Measurements from ENCODE around the gene CNPY1.
"Not testable (repeated sequence)": the region's sequence is repeated elsewhere in the genome, so short reads cannot be mapped to it uniquely, and the experiment has no call there.

CNPY1 gene

DNA sequence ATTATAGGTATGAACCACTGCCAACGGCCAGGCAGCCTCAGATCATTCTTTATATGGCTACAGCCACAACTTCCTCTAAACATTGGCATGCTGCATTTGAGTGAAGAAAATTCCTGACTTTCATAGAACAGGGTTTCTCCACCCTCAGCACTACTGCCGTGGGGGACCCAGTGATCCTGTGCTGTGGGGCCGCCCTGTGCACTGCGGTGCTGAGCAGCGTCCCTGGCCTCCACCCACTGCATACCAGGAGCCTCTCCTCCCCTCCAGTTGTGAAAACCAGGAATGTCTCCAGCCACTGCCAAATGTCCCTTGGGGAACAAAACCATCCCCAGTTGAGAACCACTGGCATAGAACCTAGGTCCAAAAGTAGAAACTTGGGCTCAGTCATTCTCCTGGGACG, 15.8 kb downstream of the CNPY1 start:
- no peak for DNase-seq

- DNase-seq, result no peak
These were observed 16.5 kb downstream of the CNPY1 start for GRCh38 chr7:155529845-155530244.

DNA sequence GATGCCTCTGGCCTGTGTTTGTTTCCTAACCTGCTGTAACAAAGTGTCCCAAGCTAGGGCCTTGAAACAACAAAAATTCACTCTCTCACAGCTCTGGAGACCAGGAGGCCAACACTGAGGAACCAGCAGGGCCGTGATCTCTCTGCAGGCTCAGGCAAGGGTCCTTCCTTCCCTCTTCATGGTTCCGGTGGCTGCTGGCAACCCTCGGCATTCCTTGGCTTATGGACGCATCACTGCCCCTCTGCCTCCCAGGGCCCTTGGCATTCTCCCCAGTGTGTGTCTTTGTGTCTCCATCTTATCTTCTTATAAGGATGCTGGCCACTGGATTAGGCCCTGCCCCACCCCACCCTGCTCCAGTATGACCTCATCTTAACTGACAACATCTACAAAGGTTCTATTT, 17.0 kb downstream of the CNPY1 start:
- no peak for DNase-seq

DNA sequence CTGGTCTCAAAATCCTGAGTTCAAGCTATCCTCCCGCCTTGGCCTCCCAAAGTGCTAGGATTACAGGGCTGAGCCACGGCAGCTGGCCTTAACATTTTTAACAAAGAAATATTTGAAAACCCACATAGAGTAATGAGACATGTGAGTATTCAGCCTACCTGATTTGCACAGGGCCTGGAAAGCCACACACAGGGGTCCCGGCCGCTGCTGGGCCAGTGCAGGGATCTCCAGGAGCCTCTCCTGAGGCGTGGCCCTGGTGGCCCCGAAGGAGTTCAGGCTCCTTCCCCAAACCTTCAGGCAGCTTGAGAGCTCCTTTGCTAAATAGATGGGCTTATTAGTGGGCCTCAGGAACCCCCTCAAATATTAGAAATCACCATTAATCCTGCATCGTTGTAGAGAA, 18.7 kb downstream of the CNPY1 start:
- no peak for DNase-seq

DNA sequence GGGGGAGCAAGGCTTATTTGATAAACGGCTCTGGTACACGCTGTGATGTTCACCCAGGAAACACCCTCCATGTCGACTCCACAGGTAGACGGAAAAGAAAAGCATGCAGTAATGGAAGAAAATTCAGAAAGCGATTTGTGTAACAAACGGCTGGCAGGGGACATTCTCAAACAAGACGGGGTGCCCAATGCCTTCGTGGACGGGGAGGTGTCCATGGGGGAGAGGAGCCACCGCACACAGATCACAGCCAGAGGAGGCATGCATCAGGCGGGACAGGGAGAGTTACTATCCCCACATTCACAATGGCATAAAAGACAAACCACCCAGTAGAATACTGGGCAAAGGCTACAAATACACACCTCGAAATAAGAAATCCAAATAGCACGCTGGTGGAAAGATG, 20.1 kb downstream of the CNPY1 start:
- DNase-seq, result no peak

DNA sequence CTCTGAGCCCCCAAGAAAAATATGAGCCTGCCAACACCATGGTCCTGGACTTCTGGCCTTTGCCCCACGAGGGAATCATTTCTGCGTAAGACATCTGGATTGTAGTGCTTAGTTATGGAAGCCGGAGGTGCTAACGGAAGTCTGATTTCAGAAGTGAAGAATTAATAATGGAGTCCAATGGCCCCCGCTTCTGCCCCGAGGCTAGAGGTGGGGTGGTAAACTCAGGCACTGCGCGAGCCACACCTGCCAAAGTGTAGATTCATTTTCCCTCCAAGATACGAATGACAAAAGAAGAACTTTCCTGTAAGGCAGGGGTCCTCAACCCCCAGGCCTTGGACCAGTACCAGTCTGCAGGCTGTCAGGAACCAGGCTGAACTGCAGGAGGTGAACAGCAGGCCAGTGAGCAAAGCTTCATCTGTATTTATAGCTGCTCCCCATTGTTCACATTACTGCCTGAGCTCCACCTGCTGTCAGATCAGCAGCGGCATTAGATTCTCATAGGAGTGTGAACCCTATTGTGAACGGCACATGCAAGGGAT, 22.3 kb downstream of the CNPY1 start:
- no peak for DNase-seq

DNA sequence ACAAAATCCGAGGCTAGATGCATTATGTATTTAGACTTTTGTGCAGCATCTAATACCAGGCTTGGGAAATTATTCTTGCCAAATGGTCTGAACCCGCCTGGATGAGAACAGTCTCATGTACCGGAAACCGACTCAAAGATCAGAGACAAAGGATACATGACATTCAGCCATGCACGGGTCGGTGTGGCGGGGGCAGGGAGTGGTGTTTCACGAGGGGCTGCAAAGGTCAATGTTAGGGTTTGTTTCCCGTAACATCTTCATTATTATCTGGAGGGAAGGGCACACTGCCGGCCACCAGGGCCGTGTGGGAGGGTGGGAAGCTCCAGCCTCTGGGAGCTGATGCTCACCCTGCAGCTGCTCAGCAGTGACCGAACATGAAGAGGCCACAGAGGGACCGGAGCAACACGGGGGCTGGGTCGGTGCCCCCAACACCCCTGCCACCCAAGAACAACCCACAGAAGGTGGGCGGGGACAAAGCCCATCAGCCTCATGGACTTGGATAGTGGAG, 23.1 kb downstream of the CNPY1 start:
- no peak for DNase-seq

DNA sequence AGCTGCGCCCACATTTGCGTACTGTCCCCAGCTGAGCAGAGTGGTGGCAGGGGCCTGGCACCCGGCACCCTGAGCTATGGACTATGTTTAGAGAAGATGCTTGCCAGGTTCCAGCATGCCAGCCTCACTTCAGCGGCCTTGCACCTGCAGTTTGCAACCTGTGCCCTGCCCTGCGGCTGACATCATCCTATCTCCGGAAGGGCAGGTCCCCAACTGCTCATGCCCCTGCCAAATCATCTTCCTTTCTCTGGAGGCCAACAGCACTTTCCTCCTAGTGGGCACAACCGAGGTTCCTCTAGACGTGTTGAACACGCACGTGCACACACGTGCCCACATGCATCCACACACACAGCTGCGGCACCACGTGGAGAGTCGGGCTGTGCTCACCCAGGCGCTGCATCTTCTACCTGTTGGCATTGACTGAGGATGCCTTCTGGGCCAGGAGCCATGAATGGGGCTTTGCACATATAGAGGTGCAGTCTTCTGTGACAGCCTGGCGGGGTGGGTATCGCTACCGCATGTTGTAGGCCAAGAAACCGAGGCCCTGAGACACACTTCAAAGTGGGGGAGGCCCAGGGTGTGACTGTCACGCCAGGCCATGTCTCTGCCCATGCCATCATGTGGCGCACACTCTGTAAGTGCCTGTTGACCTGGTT, 24.5 kb downstream of the CNPY1 start:
- no peak for DNase-seq

GRCh38 chr7:155521007-155521742, 25.2 kb downstream of the CNPY1 start:
- no peak for DNase-seq

DNA sequence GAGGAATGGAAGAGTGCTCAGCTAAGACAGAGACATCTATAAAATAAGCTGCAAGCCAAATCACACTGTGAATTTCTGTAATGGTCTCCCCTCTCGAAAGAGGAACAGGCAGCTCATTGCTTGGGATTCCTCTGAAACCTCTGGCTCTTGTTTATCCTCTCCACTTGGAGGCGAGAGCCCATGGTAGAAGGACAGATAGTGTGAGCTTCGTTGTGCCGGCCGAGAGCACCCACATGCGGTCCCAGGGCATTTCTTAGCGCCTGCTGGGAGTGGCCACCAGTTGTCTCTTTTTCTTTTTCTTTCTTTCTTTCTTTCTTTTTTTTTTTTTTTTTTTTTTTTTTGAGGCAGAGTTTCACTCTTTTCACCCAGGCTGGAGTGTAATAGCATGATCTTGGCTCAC, 26.2 kb downstream of the CNPY1 start:
- no peak for DNase-seq

DNA sequence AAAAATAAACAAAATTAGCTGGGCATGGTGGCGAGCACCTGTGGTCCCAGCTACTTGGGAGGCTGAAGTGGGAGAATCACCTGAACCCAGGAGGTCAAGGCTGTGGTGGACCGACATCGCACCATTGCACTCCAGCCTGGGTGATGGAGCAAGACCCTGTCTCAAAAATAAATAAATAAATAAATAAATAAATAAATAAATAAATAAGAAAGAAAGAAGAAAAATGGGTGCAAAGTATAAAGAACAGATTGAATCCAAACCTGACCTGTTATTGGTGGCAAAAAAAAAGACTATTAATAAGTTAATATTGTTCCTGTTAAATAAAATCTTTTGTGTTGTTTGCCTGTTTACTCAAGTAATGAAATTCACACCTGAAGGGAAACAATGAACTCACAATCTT, 27.0 kb downstream of the CNPY1 start:
- not testable (repeated sequence) for DNase-seq

DNA sequence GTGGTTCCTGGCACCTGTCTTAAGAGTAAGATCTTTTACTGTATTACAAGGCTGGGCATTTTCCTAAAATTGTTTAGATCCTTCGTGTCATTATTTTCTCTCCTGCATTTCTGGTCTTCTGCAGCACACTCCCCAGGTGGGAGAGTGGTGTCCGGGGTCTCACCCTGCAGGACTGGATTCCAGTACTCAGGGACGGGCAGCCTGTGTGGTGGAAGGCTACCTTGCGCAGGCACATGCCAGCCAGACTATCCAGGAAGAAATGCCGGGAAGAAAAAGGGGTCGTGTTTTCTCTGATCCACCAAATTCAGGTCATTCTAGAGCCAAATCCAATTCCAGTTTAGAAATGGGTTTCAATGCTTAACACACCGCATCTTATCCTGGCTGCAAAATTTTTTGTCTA, 27.7 kb downstream of the CNPY1 start:
- no peak for DNase-seq

DNA sequence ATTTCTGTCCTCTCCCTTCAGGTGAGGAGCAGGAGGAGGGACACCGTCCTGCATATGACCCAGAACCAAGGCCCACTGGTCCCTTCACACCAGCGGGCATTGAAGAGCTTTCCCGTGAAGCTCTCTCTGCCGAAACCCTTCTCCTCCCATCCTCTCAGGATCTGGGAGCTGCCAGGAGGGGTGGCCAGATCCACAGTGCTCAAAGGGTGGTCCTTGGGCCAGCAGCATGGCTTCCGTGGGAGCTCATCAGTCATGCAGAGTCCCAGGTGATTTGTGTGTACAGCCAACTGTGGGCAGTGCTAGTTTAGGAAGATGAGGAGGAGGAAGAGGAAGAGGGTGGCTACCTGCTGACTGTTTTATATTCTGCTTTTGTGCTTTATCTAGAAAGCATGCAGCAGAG, 28.4 kb downstream of the CNPY1 start:
- no peak for DNase-seq

GRCh38 chr7:155517452-155517851, 28.9 kb downstream of the CNPY1 start:
- DNase-seq, result no peak

- DNase-seq, result no peak
These were observed 29.9 kb downstream of the CNPY1 start for GRCh38 chr7:155516466-155516865.

DNA sequence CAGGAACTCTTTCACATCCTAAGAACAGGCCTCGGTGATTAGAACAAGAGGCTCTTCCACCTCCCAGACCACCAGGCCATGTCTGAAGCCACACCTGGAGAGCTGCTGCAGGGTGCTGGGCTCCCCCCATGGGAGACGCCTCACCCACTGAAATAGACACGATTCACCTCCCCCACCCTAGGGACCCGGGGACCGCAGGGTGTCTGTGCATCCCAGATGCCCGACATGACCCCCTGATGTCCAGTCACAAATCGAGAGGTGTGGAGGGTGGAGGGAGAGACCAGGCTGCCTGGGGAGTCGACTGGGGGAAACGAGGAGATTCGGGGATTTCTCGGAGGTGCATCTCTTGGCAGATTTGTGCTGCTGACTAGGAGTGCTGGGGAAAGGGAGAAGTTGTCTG, 31.0 kb downstream of the CNPY1 start:
- DNase-seq, result no peak

DNA sequence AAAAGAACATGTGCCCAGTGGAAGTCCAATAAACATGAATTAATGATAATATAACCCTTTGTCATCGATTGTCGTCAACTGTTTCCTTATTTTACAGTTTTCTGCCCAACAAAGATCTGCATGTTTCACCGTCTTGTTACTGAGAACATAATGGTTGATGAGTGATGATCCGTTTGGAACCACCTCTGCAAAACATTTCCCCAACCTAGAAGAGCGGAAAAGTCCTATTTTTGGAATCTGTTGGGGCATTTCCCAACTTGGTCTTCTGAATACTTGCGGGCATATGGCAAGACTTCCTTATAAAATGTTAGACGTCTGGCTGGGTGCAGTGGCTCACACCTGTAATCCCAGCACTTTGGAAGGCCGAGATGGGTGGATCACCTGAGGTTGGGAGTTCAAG, 32.1 kb downstream of the CNPY1 start:
- DNase-seq, result no peak

DNA sequence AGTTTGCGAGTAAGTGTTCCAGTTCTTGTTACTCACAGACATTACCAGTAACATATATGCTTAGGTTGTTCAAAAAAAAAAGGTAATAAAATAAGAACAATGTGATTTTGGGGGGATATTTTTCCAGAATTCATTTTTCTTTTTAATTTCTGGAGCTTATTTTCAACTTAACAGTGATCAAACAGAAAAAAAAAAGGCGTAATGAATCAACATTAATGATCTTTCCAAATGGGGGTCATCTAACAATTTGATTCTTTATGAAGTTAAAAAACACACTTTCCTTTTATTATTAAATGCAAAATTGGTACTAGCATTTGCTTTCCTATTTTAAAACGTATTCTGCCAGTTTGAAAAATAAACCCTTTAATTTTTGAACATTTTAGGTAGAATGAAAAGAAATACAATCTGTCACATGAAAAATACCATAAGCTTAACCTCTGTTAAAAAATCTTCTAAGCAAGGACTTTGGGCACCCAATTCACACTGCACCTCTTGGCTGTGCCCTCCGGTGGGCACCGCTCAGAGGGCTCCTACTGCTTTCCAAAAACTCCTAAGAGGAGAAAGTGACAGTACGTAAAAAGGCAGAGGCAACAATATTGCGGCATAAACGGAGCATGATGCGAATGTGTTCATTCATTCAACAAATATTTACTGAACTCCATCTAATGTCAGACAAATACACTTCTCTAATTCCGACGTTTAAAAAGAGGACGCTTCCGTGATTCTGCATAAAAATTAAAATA, 32.6 kb downstream of the CNPY1 start:
- DNase-seq, result no peak

GRCh38 chr7:155512246-155512887, 34.0 kb downstream of the CNPY1 start:
- no peak for DNase-seq

- DNase-seq, result no peak
These were observed 34.7 kb downstream of the CNPY1 start for GRCh38 chr7:155511702-155511996.

DNA sequence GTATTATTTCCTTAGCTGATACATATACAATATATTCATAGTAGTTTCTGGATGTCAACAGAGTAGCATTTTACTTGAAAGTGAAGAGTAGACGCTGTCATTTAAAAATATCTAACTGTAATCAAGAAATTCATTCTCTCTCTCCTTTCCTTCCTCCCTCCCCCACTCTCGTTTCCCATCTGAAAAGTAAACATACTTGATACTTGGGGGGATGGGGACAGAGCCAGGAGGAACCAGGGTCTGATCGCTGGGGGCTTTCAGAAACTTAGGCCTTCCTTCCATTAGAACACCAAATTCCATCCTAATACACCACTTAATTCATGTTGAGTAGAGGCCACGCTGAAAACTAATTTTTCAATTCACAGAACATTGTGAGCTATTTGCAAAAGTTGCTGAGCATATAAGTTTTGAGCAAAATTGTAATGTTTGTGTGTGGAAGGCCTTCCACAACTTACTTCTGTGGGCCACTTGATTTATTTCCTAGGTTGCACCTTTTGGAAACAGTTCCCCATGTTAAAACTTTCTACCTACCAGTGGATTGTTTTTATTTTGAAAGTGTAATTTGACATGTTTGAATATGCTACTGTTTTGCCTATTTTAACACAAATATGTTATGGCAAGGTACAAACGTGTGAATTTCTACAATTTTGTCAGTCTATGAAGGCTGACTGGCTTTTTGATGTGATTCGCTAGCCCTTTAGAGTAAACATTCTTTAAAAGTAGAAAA, 35.2 kb downstream of the CNPY1 start:
- DNase-seq, result no peak

GRCh38 chr7:155509725-155510551, 36.4 kb downstream of the CNPY1 start:
- DNase-seq, result no peak
